GM12878 (cell line): ENCODE data around the gene NADSYN1. TPM values are rescaled to one million over a fixed set of nuclear protein-coding genes. Genes with fewer than 3 reads are reported as not detected.

Experiments
- ATAC-seq: fragments of 200-7000 bp; cut with Tn5 transposase; 3 replicates; pipeline ENCODE4 v1.9.1; 2020; ENCODE audit warnings: mild to moderate bottlenecking, moderate library complexity
- BruUV-seq: library from RNA; stranded (reverse); fragments of 400-500 nt; replicated peaks from 2 replicates; lab custom pipeline; 2021; lab: Mats Ljungman, UMichigan
- CTCF ChIA-PET: fragments of 300-600 bp; sonication (Branson Sonifier 250); formaldehyde crosslinking; extraction: SDS; loops from one replicate; lab custom pipeline; 2021; ENCODE audit warnings: inconsistent platforms; lab: Yijun Ruan, JAX
- POLR2A ChIA-PET: fragments of 350-600 bp; formaldehyde crosslinking; extraction: SDS; loops from one replicate; lab custom pipeline; 2021; ENCODE audit warnings: inconsistent platforms; lab: Charles Lee
- RAD21 ChIA-PET: fragments of 300-600 bp; sonication (Branson Sonifier 250); formaldehyde crosslinking; loops from one replicate; lab custom pipeline; 2023; ENCODE audit warnings: antibody characterized with exemption; ENCODE audit not compliant: unreplicated experiment; lab: Charles Lee
- SMC1A ChIA-PET: fragments of 300-600 bp; sonication (Branson Sonifier 250); formaldehyde crosslinking; loops from one replicate; lab custom pipeline; 2023; ENCODE audit not compliant: unreplicated experiment, uncharacterized antibody; lab: Charles Lee
- DNase-seq: peaks from one replicate; pipeline ENCODE4 v3.0.0-alpha.2; 2011; ENCODE audit warnings: low read depth, low spot score
- FAIRE-seq: peaks from 3 replicates; lab custom pipeline; 2011; peaks lifted over from hg19 to GRCh38; lab: Jason Lieb, UNC
- H2AFZ ChIP-seq: 2 replicates; pipeline ENCODE4 v1.6.0; 2011; ENCODE audit warnings: low read depth, low read length, control low read depth; ENCODE audit not compliant: control insufficient read depth
- H3K27ac ChIP-seq: 2 replicates; pipeline ENCODE4 v1.5.1; 2011; ENCODE audit warnings: control low read depth; ENCODE audit not compliant: control insufficient read depth, insufficient read depth
- H3K27me3 ChIP-seq, 2 experiments: replicated peaks in 1 of 2; 2 replicates each; pipeline versions ENCODE4 v1.6.0 to v1.6.1; 2011; ENCODE audit warnings: low read length in 1 of 2; ENCODE audit not compliant: control insufficient read depth in 2 of 2, insufficient read depth in 2 of 2
- H3K36me3 ChIP-seq, 2 experiments: 2 replicates each; pipeline ENCODE4 v1.5.1; 2011; ENCODE audit warnings: low read length in 1 of 2; ENCODE audit not compliant: control insufficient read depth in 2 of 2, insufficient read depth in 2 of 2
- H3K4me1 ChIP-seq: 2 replicates; pipeline ENCODE4 v1.6.1; 2011; ENCODE audit warnings: mild to moderate bottlenecking, low read length, moderate library complexity, mixed read lengths; ENCODE audit not compliant: control insufficient read depth, insufficient read depth
- H3K4me2 ChIP-seq: 2 replicates; pipeline ENCODE4 v1.6.0; 2011; ENCODE audit warnings: control low read depth; ENCODE audit not compliant: control insufficient read depth, insufficient read depth
- H3K4me3 ChIP-seq: fragments of 200-600 bp; sonication (generic); 2 replicates; pipeline ENCODE4 v1.5.1; 2016
- H3K79me2 ChIP-seq: 2 replicates; pipeline ENCODE4 v1.6.0; 2011; ENCODE audit warnings: low read length; ENCODE audit not compliant: control insufficient read depth, insufficient read depth
- H3K9ac ChIP-seq: 2 replicates; pipeline ENCODE4 v1.8.0; 2011; ENCODE audit warnings: low read length, control low read depth, mixed read lengths; ENCODE audit not compliant: control insufficient read depth, insufficient read depth
- H3K9me3 ChIP-seq: replicated peaks from 3 replicates; pipeline ENCODE4 v1.5.1; 2011; ENCODE audit warnings: mild to moderate bottlenecking, low read length; ENCODE audit not compliant: control insufficient read depth, insufficient read depth
- H4K20me1 ChIP-seq: 2 replicates; pipeline ENCODE4 v1.6.0; 2011; ENCODE audit not compliant: control insufficient read depth, insufficient read depth
- BCLAF1 ChIP-seq: fragments of 450-650 bp; IDR thresholded peaks from 2 replicates; pipeline ENCODE4 v1.6.1; 2017; ENCODE audit warnings: antibody characterized with exemption, mild to moderate bottlenecking, moderate library complexity
- CBFB ChIP-seq: IDR thresholded peaks from 2 replicates; pipeline ENCODE4 v1.6.1; 2016; ENCODE audit warnings: antibody characterized with exemption, low read depth
- CEBPB ChIP-seq, 2 experiments: fragments of 150-350 bp in 1 of 2; IDR thresholded peaks; 2 replicates each; pipeline ENCODE4 v1.6.1; 2012 to 2014; ENCODE audit warnings: low read depth in 2 of 2, low read length in 2 of 2, borderline replicate concordance in 1 of 2, inconsistent platforms in 1 of 2
- HDAC6 ChIP-seq: fragments of 200-600 bp; sonication (generic); IDR thresholded peaks from one replicate; pipeline ENCODE4 v1.8.0; 2017; ENCODE audit warnings: antibody characterized with exemption; ENCODE audit not compliant: unreplicated experiment
- KDM1A ChIP-seq: fragments of 200-600 bp; sonication (generic); IDR thresholded peaks from 2 replicates; pipeline ENCODE4 v1.6.1; 2016; ENCODE audit warnings: borderline replicate concordance
- NBN ChIP-seq: fragments of 450-650 bp; IDR thresholded peaks from 2 replicates; pipeline ENCODE4 v1.6.1; 2016
- NFIC ChIP-seq: IDR thresholded peaks from 2 replicates; pipeline ENCODE4 v1.6.1; 2012; ENCODE audit warnings: low read depth, mild to moderate bottlenecking, inconsistent platforms, low read length, moderate library complexity
- POU2F2 ChIP-seq: IDR thresholded peaks from 3 replicates; pipeline ENCODE4 v1.6.1; 2011; ENCODE audit warnings: low read depth, mild to moderate bottlenecking, low read length, borderline replicate concordance
- YY1 ChIP-seq: IDR thresholded peaks from 2 replicates; pipeline ENCODE4 v1.6.1; 2011; ENCODE audit warnings: low read depth, mild to moderate bottlenecking, low read length
- ZNF217 ChIP-seq: fragments of 450-650 bp; IDR thresholded peaks from 2 replicates; pipeline ENCODE4 v1.6.1; 2017; ENCODE audit warnings: antibody characterized with exemption, mild to moderate bottlenecking
- ZZZ3 ChIP-seq: IDR thresholded peaks from 2 replicates; pipeline ENCODE4 v1.6.1; 2011; ENCODE audit warnings: low read depth; ENCODE audit not compliant: control insufficient read depth, insufficient read length
- WGBS: methylation state at CpG from one replicate; pipeline ENCODE4 v1.1.6; 2016; ENCODE audit warnings: low lambda C conversion rate; ENCODE audit not compliant: insufficient replicate concordance, insufficient coverage; ENCODE audit errors: missing lambda C conversion rate; 5-methylcytosine and 5-hydroxymethylcytosine counted together
- in situ Hi-C: fragments of 300-500 bp; cut with MboI; formaldehyde crosslinking; loops from 9 replicates; pipeline ENCODE4 v1.14.3; 2018; ENCODE audit warnings: mixed read lengths
- intact Hi-C: fragments of 100-400 bp; cut with micrococcal nuclease; formaldehyde crosslinking; loops from one replicate; pipeline ENCODE4 v1.14.2; 2022; ENCODE audit not compliant: unreplicated experiment
- polyA plus RNA-seq, 11 experiments: library from polyadenylated mRNA; depleted of rRNA in 4 of 11; unstranded in 6 of 11; stranded (reverse) in 5 of 11; fragments of >200 nt; fragmentation: Nextera tagmentation in 4 of 11; fragmentation: Illumina TruSeq in 1 of 11; extraction: Ambion mirVana in 4 of 11; extraction: Trizol in 1 of 11; gene quantifications; 1 replicate in 1 of 11; 2 replicates in 10 of 11; pipeline versions ENCODE4 v1.2.1 to v1.2.3, GENCODE V29; 2011 to 2016; ENCODE audit warnings: inconsistent platforms in 2 of 11, missing spikeins in 2 of 11, low read depth in 1 of 11
- total RNA-seq, 4 experiments: library from RNA; depleted of rRNA in 3 of 4; stranded (reverse); fragments of >200 nt in 3 of 4; fragmentation: Illumina TruSeq in 1 of 4; extraction: Trizol in 1 of 4; gene quantifications; 2 replicates each; pipeline versions ENCODE4 v1.2.1 to v1.2.3, GENCODE V29; 2013 to 2021
- TF ChIP-seq, protein P1 (sequence below): fragments of 450-650 bp; IDR thresholded peaks from 2 replicates; pipeline ENCODE4 v1.6.1; 2017; ENCODE audit warnings: low read depth, mild to moderate bottlenecking, moderate library complexity
- TF ChIP-seq, protein P2 (sequence below): fragments of 450-650 bp; IDR thresholded peaks from 2 replicates; pipeline ENCODE4 v1.6.1; 2017; ENCODE audit warnings: mild to moderate bottlenecking, moderate library complexity

Gene NADSYN1
- total and polyA plus RNA-seq, 10 of the 15 experiments (the other 5 are each of a cell fraction or from before 2014, with no cell fraction given), result 12.2 to 90.2 (median 69.5) TPM

DNA sequence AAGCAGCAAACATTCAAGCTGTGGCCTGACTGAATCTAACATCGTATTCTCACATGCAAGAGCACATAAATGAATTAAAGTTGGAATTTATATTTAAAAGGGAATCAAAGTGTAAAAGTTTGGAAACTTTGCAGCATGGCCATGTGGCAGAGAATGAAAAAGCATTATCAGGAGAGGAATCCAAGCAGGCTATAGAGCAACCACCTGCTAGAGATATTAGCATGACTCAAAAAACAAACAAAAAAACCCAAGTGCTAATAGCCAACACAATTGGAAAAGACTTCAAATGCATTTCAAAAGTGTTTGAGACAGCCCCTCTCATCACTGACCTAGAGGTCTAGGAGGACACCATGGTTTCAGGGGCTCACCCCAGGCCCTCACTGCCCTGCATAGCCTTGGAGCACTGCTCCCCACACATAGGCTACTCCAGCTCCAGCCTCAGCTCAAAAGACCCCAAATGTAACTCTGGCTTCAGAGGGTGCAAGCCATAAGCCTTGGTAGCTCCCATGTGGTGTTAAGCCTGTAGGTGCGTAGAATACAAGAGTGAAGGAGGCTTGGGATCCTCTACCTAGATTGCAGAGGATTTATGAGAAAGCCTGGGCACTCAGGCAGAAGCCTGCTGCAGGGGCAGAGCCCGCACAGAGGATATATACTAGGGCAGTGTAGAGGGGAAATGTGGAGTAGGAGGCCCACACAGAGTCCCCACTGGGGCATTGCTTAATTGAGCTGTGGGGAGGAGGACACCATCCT, 72.4 kb downstream of the NADSYN1 start:
- TF ChIP-seq CBFB (no peak), NFIC (no peak), CEBPB (IDR thresholded peaks at IDR 0.05; ENCODE audit: borderline replicate concordance in 1 of 2, low read depth in 2 of 2, low read length in 2 of 2) (no peak), BCLAF1 (no peak), YY1 (no peak), ZNF217 (no peak), NBN (no peak), POU2F2 (no peak), ZZZ3 (no peak), HDAC6 (no peak), KDM1A (no peak)
- TF ChIP-seq, protein P1, sequence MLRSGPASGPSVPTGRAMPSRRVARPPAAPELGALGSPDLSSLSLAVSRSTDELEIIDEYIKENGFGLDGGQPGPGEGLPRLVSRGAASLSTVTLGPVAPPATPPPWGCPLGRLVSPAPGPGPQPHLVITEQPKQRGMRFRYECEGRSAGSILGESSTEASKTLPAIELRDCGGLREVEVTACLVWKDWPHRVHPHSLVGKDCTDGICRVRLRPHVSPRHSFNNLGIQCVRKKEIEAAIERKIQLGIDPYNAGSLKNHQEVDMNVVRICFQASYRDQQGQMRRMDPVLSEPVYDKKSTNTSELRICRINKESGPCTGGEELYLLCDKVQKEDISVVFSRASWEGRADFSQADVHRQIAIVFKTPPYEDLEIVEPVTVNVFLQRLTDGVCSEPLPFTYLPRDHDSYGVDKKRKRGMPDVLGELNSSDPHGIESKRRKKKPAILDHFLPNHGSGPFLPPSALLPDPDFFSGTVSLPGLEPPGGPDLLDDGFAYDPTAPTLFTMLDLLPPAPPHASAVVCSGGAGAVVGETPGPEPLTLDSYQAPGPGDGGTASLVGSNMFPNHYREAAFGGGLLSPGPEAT, result no peak
- TF ChIP-seq, protein P2, sequence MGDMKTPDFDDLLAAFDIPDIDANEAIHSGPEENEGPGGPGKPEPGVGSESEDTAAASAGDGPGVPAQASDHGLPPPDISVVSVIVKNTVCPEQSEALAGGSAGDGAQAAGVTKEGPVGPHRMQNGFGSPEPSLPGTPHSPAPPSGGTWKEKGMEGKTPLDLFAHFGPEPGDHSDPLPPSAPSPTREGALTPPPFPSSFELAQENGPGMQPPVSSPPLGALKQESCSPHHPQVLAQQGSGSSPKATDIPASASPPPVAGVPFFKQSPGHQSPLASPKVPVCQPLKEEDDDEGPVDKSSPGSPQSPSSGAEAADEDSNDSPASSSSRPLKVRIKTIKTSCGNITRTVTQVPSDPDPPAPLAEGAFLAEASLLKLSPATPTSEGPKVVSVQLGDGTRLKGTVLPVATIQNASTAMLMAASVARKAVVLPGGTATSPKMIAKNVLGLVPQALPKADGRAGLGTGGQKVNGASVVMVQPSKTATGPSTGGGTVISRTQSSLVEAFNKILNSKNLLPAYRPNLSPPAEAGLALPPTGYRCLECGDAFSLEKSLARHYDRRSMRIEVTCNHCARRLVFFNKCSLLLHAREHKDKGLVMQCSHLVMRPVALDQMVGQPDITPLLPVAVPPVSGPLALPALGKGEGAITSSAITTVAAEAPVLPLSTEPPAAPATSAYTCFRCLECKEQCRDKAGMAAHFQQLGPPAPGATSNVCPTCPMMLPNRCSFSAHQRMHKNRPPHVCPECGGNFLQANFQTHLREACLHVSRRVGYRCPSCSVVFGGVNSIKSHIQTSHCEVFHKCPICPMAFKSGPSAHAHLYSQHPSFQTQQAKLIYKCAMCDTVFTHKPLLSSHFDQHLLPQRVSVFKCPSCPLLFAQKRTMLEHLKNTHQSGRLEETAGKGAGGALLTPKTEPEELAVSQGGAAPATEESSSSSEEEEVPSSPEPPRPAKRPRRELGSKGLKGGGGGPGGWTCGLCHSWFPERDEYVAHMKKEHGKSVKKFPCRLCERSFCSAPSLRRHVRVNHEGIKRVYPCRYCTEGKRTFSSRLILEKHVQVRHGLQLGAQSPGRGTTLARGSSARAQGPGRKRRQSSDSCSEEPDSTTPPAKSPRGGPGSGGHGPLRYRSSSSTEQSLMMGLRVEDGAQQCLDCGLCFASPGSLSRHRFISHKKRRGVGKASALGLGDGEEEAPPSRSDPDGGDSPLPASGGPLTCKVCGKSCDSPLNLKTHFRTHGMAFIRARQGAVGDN, result no peak
- SMC1A ChIA-PET, result interaction anchor here (1.7 kb wide), 1 partner anchor 15 kb away, joined by 5 read pairs; no protein-coding TSS in a partner anchor
- ATAC-seq (no peak), DNase-seq (no peak), FAIRE-seq (no peak)
- Histone ChIP-seq H3K79me2 (no peaks in the 10 kb centered on the region), H3K36me3 (no peaks in the 10 kb centered on the region), H3K4me3 (no peak overlapping the region), H3K27ac (no peak overlapping the region), H3K4me2 (no peak overlapping the region), H3K9me3 (no peaks in the 10 kb centered on the region; the same call in 2 of the 3 replicates), H3K9ac (no peak overlapping the region), H3K27me3 (no peaks in the 10 kb centered on the region), H4K20me1 (no peaks in the 10 kb centered on the region), H2AFZ (no peak overlapping the region), H3K4me1 (peaks cover 2% of the 10 kb centered on the region; the same call in 1 of the 2 replicates)
- WGBS, result 34% methylated on average over 3 of the region's 3 CpGs
- RAD21 ChIA-PET, result no interaction called here
- CTCF ChIA-PET, result no interaction called here
- BruUV-seq, result no TSS peak
- in situ Hi-C loops, result no loop called here
- intact Hi-C loops, result no loop called here
- POLR2A ChIA-PET, result no interaction called here
